ENCODE measurements around the gene RER1. TPM values are rescaled to one million over a fixed set of nuclear protein-coding genes. Genes with fewer than 3 reads are reported as not detected.

RER1 gene
- total RNA-seq, 2 experiments from 2014 or later, result 60.5 to 138 TPM

DNA sequence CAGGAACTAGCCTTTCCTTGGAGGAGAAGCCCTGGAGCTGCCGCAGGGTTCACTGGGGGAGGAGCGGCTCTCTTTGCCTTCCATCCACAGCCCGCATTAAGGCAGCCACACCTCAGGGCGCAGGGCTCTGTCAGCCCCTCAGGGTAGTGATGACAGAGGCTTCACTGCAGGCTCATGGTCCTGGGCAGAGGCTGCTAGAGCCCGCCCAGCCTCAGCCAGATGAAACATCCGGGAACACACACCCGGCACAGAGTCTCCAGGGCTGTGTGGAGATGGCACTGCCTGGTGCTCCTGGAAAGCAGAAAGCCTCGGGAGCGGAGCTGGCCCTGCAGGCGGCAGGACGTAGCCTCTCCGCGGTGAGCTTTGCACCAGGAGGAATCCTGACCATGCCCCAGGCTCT, 50.1 kb downstream of the RER1 start:
- intact Hi-C loops (cut with micrococcal nuclease; ENCODE audit: unreplicated experiment), result no loop called here
- no peak overlapping the region for H3K27ac ChIP-seq (ENCODE audit: low read depth, low read length, poor library complexity, severe bottlenecking)
- H2AFZ ChIP-seq (ENCODE audit: low read length), result no peak overlapping the region
- H3K4me2 ChIP-seq (ENCODE audit: low read length), result no peak overlapping the region
- CTCF ChIA-PET (ENCODE audit: unreplicated experiment), result no interaction called here
- DNase-seq (ENCODE audit: low spot score), result no peak
- no peaks in the 10 kb centered on the region for H3K9me3 ChIP-seq (ENCODE audit: low read length)
- no peaks in the 10 kb centered on the region for H3K9me2 ChIP-seq (ENCODE audit: insufficient read depth, low read length)
- peaks cover 5% of the 10 kb centered on the region for H3K4me1 ChIP-seq (ENCODE audit: insufficient read depth, low read length, poor library complexity, severe bottlenecking)
- no peaks in the 10 kb centered on the region for H3K36me3 ChIP-seq (ENCODE audit: insufficient read depth, low read length)
- TF ChIP-seq, protein P1, sequence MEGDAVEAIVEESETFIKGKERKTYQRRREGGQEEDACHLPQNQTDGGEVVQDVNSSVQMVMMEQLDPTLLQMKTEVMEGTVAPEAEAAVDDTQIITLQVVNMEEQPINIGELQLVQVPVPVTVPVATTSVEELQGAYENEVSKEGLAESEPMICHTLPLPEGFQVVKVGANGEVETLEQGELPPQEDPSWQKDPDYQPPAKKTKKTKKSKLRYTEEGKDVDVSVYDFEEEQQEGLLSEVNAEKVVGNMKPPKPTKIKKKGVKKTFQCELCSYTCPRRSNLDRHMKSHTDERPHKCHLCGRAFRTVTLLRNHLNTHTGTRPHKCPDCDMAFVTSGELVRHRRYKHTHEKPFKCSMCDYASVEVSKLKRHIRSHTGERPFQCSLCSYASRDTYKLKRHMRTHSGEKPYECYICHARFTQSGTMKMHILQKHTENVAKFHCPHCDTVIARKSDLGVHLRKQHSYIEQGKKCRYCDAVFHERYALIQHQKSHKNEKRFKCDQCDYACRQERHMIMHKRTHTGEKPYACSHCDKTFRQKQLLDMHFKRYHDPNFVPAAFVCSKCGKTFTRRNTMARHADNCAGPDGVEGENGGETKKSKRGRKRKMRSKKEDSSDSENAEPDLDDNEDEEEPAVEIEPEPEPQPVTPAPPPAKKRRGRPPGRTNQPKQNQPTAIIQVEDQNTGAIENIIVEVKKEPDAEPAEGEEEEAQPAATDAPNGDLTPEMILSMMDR (conservative IDR thresholded peaks at IDR 0.05; ENCODE audit: low read length), result no peak
- no peak for TF ChIP-seq EZH2phosphoT487 (IDR thresholded peaks at IDR 0.05; ENCODE audit: borderline replicate concordance, low read depth, low read length)
- BruUV-seq (replicated peaks), result no TSS peak
- no peak overlapping the region for H3K4me3 ChIP-seq (ENCODE audit: low read depth, low read length, poor library complexity, severe bottlenecking)
- no peaks in the 10 kb centered on the region for H4K20me1 ChIP-seq (ENCODE audit: insufficient read depth, low read length)
- H3K79me2 ChIP-seq (ENCODE audit: insufficient read depth, low read depth, low read length), result no peaks in the 10 kb centered on the region
- POLR2A ChIA-PET, result no interaction called here

DNA sequence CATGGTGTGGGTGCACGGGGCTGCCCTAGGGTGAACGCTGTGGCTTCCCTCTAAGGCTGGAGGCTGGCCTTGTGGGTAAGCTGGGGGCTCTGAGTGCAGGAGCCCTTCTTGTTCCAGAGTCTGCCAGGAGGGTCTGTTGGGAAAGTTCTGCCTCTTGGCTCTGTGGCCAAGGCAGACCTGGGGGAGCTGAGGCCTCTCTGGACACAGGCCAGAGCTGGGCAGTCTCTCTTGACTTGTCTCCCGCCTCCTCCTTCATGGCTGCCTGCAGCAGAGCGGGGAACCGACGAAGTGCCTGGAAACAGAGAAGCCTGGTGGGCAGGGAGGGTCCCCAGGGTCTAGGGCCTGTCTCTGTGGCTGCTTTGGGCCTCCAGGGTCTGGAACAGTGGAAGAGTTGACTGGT, 51.0 kb downstream of the RER1 start:
- ChIA-PET POLR2A (no interaction called here), CTCF (ENCODE audit: unreplicated experiment) (no interaction called here)
- no TSS peak for BruUV-seq (replicated peaks)
- DNase-seq (ENCODE audit: low spot score), result no peak
- intact Hi-C loops (cut with micrococcal nuclease; ENCODE audit: unreplicated experiment), result no loop called here
- Histone ChIP-seq H3K4me2 (ENCODE audit: low read length) (no peak overlapping the region), H4K20me1 (ENCODE audit: insufficient read depth, low read length) (no peaks in the 10 kb centered on the region), H3K4me3 (ENCODE audit: low read depth, low read length, poor library complexity, severe bottlenecking) (no peak overlapping the region), H3K36me3 (ENCODE audit: insufficient read depth, low read length) (no peaks in the 10 kb centered on the region), H3K27ac (ENCODE audit: low read depth, low read length, poor library complexity, severe bottlenecking) (no peak overlapping the region), H3K9me2 (ENCODE audit: insufficient read depth, low read length) (no peaks in the 10 kb centered on the region), H3K4me1 (ENCODE audit: insufficient read depth, low read length, poor library complexity, severe bottlenecking) (peaks cover 5% of the 10 kb centered on the region), H3K9me3 (ENCODE audit: low read length) (no peaks in the 10 kb centered on the region), H2AFZ (ENCODE audit: low read length) (no peak overlapping the region), H3K79me2 (ENCODE audit: insufficient read depth, low read depth, low read length) (no peaks in the 10 kb centered on the region)
- TF ChIP-seq EZH2phosphoT487 (IDR thresholded peaks at IDR 0.05; ENCODE audit: borderline replicate concordance, low read depth, low read length), result no peak
- TF ChIP-seq, protein P1 (conservative IDR thresholded peaks at IDR 0.05; ENCODE audit: low read length), result no peak

DNA sequence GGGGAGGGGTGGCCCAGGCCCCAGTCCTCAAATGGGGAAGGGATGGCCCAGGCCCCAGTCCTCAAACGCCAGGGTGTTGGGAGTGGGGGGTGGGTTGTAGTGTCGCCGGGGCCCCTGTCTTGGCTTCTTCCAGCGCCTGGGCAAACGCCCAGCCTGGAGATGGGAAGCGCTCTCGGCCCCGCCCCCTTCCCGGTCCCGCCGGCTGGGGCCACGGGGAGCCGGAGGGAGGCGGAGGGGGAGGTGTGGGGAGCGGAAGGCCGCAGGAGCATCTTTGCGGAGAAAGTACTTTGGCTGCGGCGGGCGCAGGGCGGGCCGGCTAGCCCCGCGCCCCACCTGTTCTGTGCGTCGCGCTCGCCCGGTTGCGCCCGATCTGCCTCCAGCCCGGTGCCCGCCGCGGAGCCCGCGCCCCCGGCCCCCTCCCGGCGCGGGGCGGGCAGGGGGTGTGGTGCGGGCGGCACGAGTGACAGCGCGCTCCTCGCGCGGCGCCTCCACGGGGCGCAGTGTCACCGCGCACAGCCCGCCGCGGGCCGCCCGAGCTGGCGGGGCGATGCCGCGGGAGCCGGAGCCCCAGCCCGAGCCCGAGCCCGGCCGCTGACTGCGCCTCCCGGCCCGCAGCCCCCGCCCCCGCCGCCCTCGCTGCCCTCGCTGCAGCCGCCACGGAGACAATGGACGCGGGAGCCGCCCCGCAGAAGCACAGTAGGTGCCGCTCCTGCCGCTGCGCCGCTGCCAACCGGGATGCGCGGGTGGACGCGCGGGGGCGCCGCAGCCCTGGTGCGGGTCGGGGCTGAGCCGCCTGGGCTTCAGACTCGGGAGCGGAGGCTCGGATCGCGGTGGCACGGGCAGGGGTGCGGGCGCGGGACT, 51.9 kb downstream of the RER1 start:
- Histone ChIP-seq H3K9me3 (ENCODE audit: low read length) (no peaks in the 10 kb centered on the region), H2AFZ (ENCODE audit: low read length) (no peak overlapping the region), H4K20me1 (ENCODE audit: insufficient read depth, low read length) (no peaks in the 10 kb centered on the region), H3K4me1 (ENCODE audit: insufficient read depth, low read length, poor library complexity, severe bottlenecking) (peaks cover 5% of the 10 kb centered on the region), H3K4me2 (ENCODE audit: low read length) (no peak overlapping the region), H3K79me2 (ENCODE audit: insufficient read depth, low read depth, low read length) (no peaks in the 10 kb centered on the region), H3K4me3 (ENCODE audit: low read depth, low read length, poor library complexity, severe bottlenecking) (no peak overlapping the region), H3K9me2 (ENCODE audit: insufficient read depth, low read length) (no peaks in the 10 kb centered on the region), H3K36me3 (ENCODE audit: insufficient read depth, low read length) (no peaks in the 10 kb centered on the region), H3K27ac (ENCODE audit: low read depth, low read length, poor library complexity, severe bottlenecking) (no peak overlapping the region)
- TF ChIP-seq, protein P1 (conservative IDR thresholded peaks at IDR 0.05; ENCODE audit: low read length), result no peak
- no peak for TF ChIP-seq EZH2phosphoT487 (IDR thresholded peaks at IDR 0.05; ENCODE audit: borderline replicate concordance, low read depth, low read length)
- ChIA-PET CTCF (ENCODE audit: unreplicated experiment) (no interaction called here), POLR2A (no interaction called here)
- intact Hi-C loops (cut with micrococcal nuclease; ENCODE audit: unreplicated experiment), result no loop called here
- BruUV-seq (replicated peaks), result no TSS peak
- no peak for DNase-seq (ENCODE audit: low spot score)
